HG02852 (cell line): ENCODE measurements around the gene TUBB8.
"Not testable (repeated sequence)": the region's sequence is repeated elsewhere in the genome, so short reads cannot be mapped to it uniquely, and the experiment has no call there.

ENCODE experiments used
- ATAC-seq: cut with Tn5 transposase; IDR thresholded peaks from one replicate; pipeline ENCODE4 v1.9.1; 2021; ENCODE audit warnings: mild to moderate bottlenecking, moderate library complexity; ENCODE audit not compliant: unreplicated experiment

Gene TUBB8

DNA sequence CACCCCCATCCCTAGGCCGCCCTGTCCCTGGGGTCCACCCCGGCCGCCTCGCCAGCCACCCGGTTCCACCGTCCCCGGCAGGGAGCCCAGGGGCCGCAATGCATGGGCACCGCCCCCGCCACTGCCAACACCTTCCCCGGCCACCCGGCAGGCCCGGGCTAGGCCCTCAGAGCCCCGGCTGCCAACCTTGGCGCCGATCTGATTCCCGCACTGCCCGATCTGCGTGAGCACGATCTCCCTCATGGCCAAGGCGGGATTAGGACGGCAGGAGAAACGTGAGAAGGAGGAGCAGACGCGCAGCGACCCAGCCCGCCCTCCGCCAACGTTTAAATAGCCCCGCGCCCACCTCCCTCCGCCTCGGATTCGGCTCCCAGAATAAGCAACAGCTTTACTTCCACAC is at the start of gene TUBB8:
TSS of gene TUBB8 (minus strand) at position 301 of the 400 bp plus-strand sequence. CDS start at position 243, 58 bp downstream.
- no peak for ATAC-seq

DNA sequence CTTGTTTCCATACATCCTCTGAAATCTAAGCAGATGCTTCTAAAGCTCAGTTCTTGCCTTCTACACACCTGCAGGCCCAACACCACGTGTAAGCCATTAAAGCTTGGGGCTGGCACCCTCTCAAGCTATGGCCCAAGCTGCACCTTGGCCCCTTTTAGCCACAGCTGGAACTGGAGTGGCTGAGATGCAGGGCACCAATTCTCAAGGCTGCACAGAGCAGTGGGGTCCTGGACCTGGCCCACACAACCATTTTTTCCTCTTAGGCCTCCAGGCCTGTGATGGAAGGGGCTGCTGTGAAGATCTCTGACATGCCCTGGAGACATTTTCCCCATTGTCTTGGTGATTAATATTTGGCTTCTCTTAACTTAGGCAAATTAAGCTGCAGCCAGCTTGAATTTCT is 47.4 kb upstream of the TUBB8 start:
- no peak for ATAC-seq

DNA sequence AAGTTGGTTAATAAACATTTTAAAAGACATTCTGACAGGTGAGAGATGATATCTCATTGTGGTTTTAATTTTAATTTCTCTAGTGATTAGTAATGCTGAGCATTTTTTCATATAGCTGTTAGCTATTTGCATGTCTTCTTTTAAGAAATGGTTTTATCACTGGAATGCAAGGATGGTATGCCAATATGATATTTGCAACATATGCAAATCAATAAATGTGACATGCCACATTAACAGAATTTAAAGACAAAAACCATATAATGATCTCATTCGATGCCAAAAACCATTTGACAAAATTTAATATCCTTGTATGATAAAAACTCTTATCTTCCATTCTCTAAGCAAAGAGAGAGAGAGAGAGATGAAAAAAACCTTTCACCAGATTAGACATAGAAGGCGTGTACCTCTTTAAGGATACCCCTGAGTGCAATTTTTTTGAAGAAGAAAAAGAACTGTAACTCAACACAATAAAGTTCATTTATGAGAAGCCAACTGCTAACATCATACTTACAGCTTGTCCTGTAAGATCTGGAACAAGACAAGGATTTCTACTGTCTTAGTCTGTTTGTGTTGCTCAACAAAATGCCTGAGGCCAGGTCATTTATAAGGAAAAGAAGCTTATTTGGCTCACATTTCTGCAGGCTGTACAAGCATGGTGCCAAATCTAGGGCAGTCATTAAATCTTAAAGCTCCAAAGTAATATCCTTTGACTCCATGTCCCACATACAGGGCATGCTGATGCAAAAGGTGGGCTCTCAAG is 46.4 kb upstream of the TUBB8 start:
- ATAC-seq: no peak

DNA sequence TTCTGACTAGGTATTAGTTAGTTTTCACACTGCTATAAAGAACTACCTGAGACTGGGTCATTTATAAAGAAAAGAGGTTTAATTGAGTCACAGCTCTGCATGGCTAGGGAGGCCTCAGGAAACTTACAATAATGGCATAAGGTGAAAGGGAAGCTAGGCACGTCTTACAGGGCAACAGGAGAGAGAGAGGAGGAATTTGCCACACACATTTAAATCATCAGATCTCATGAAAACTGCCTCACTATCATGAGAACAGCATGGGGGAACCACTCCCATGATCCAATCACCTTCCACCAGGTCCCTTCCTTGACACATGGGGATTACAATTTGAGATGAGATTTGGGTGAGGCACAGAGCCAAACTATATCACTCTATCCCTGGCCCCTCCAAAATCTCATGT is 45.5 kb upstream of the TUBB8 start:
- no peak for ATAC-seq

DNA sequence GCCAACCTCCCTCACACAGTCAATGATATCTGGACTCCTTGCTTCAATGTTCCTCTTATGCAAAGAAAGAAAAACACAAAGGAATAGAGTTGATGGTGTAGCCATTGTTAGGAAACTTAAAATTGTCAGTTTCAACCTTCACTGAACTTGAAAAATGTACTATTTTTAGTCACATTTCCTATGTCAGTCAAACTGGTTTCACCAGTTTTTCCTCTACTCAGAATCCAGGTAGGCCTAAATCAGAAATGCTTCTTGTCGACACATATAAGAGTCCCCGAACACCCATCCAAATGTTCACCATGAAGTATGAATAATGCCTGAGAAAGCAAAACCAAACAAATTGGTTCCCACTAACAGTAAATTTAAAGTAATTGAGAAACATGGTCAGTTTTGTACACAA is 43.8 kb upstream of the TUBB8 start:
- ATAC-seq: no peak

DNA sequence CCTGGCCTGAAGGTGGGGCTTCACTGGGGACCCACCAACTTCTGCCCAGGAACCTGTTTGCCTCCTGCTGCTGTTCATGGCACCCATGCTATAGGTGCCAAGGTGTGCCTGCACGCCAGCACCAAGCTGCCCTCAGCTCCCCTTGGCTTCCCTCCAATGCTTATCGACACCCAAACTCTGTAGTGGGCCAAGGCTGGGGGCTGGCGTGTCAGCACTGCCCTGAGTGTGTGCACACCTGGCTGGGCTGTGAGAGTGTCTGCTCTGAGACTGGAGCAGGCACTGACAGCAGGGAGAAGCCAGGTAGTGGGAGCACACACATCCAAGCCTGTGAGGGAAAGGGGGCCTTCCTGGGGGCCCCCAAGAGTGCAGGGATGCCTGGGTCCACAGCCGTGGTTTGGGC is 43.1 kb upstream of the TUBB8 start:
- ATAC-seq: no peak

DNA sequence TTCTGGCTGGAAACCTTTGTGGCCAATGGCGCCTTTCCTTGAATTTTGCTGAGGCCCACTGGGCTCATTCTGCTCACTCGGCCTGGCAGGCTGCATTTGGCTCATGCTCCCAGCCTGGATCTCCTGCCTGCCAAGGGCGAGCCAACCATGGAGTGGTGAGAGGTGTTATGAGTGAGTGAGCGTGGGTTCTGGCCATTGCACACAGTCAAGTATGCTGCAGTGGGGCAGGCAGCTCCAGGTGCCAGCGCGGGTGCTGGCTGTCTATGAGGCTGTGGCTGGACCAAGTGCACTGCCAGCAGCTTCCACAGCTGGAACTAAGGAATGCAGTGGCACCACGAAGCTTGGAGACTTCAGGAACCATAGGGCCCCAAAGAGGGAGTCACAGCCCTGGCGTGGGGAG is 42.2 kb upstream of the TUBB8 start:
- ATAC-seq: no peak

DNA sequence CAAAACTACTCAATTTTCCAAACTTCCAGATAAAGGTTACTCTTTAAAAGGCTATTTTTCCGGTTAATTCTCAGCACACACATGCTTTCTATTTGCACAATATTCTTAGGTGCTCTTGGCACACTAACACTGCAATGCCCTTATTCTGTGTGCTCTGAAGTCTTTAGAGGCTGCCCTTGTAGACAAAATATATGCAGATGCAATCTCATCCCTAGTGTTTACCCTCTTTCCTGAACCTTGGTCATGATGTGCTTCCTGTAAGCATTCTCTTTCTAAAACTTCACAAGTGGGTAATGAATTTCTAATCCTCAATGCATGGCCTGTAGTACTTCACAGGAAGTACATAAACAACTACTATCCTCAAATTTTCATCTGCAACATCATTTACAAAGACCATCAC is 41.1 kb upstream of the TUBB8 start:
- ATAC-seq: no peak

DNA sequence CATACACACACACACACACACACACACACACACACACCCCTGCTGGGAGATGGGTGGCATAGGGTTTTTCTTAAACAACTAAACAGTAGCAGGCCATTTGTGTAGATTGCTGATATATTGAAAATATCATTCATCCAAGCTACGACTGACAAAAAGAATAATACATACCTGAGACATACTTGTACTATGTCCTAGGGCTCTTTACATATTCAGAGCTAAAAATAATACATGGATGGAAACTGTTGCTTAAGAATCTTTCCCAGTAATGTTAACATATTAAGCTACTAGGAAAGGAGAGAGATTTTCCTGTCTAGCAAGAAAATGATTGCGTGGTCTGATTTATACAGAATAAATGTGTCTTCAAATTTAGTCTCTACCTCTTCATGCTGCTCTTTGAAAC is 40.2 kb upstream of the TUBB8 start:
- ATAC-seq: no peak

DNA sequence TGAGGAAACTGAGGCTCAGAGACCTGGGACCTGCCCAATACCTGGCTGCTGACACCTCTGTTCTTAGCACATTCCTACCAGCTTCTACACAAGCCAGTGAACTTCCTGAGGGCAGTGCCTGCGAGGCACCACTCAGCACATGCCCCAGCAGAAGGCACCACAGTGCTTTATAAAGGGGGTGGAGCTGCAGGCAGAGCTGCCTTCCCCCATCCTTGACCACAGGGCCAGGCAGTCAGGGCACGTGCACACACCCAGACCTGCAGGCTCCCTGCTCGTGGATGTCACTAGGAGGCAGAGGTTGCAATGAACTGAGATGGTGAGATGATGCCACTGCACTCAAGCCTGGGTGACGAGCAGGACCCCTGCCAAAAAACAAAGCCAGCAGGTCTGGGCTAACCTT is 39.2 kb upstream of the TUBB8 start:
- ATAC-seq: no peak

DNA sequence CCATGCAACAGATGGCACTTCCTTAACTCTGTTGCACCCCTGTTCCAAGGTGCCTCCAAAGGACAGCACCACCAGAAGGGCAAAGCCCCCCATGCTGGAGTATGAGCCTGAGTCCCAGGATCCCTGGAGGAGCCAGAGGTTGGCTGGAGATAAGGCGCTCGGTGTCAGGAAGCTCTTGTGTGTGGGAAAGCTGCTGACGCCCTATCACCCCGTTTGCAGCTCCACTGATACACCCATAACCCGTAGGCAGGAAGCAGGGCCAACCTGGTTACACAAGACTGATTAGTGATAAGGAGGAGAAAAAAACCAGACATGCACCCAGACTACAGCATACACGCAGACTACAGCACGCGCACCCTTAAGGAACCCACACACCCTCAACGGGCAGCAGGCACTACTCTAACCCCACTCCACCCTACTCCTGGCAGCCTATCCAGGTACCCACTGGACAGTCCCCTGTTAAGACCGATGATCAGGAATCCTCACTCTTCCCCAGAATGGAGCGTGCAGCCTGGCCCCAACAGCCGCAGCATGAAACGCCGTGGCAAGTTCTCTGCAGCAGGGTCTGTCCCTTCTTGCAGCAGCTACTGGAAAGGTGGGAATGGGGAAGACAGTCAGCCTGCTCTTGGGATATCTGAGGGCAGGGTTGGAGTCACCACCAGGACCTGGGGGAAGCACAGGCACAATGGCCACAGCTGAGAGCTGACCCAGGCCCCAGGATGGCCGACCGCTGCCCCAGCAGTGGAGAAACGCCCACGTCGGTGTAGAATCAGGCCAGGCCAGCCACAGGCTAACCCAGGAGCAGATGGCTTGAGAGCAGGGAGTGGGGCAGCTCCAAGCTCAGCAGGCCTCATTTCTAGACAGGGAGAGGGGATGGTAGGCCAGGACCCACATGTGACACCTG is 38.3 kb upstream of the TUBB8 start:
- no peak for ATAC-seq

DNA sequence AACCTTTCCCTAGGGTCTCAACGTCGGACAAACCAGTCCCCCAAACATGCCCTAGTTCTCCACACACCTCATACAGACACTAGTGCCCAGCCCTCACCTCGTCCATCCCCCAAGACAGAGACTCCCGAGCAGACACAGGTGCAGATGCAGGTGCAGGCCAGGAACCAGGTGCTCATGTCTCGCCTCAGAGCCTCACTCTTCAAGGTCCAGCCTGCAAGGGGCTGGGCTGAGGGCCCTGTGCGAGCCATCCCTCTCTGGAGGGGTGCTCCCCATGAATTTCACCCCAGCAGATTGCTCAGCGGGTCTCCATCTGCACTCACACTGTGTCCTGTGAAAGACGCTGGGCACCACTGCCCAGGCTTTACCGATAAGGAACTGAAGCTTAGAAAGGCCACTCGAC is 36.9 kb upstream of the TUBB8 start:
- no peak for ATAC-seq

DNA sequence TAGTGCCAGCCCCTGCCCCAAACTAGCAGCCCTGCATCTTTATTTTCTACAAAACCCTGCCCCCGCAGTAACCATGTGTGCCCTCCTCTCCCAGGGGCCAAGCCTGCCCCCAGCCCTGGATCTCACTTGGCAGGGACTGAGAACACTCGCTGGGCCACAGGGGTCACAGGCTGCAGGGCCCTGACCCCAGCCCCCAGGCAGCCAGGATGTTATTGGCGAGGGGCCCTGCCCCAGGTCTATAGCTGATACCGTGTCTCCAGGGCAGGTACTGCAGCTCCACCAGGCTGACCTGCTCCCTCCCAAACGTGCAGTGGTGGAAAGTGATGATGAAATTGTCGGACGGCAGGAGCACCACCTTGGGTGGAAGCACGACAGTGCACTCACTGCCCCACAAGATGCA is 35.9 kb upstream of the TUBB8 start:
- no peak for ATAC-seq

DNA sequence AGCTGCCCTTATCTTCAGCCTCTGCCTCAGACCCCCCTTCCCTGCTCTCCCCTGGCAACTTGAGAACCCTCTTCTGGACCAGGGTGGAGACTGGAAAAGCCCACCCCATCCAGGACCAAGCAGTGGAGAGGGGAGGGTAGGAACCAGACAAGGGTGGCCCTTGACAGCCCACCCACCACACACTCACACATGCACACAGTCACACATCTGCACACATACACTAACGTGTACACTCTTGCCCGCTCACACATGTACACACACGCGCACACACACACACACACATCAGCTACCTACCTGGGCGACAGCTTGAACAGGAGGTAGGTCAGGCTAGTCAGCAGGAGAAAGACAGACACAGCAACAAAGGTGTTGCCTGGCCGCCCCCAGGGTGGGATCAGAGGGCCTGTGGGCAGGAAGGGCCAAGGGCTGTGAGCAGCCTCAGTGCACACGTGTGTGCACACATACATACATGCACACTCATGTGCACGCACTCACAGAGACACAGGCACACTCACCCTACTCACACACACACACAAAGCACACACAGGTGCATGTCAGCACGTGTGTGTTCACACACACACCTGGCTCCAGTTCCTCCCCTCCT is 34.9 kb upstream of the TUBB8 start:
- no peak for ATAC-seq

DNA sequence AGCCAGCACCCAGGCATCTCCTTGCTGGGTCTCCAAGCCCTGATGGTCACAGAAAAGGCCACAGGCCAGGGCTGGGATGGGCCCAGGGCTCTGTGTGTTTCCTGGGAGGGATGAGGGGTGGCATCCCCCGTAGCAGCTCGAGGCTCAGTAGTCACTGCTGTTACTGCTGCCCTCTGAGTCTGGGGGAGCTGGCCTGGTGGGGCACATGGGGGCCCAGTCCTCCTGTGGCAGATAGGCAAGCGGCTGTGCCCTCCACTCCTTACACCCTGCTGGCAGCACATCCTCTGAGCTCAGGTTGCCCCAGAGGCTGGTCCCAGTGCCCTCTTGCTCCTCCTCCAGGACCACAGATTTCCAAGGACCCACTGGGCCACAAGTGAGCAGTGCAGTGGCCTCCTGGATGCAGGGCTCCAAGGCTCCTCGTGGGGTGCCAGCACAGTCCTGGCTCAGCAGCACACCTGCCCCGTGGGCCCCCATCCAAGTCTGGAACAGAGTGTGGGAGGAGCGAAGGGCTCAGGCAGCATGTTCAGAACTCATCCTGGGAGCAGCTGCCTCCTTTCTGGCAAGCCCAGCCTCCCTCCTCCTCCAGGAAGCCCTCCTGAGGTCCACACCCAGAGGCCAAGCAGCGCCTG is 31.5 kb upstream of the TUBB8 start:
- ATAC-seq: no peak

DNA sequence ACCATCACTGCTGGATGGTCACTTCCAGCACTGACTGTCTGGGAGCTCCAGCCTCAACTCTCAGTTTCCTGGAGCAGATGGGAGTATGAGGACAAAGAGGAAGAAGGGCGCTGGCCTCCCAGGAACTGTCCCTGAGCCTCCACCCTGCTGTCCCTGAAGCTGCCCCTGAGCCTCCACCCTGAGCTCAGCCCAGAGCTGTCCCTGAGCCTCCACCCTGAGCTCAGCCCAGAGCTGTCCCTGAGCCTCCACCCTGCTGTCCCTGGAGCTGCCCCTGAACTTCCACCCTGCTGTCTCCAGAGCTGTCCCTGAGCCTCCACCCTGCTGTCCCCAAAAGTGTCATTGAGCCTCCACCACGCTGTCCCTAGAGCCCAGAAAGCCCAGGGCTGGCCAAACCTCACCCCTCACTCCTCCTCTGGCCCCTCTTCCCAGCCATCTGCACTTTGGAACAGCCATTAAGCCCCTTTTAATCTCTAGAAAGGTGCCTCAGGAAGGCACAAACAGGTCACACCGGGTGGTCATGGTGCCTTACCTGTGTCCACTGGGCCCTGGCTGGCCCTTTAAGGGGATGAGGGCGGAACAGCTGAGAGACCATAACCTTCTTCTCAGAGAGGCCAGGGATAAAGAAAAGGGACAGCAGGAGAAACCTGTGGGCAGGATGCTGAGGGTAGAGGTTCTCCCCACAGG is 30.6 kb upstream of the TUBB8 start:
- ATAC-seq: no peak

DNA sequence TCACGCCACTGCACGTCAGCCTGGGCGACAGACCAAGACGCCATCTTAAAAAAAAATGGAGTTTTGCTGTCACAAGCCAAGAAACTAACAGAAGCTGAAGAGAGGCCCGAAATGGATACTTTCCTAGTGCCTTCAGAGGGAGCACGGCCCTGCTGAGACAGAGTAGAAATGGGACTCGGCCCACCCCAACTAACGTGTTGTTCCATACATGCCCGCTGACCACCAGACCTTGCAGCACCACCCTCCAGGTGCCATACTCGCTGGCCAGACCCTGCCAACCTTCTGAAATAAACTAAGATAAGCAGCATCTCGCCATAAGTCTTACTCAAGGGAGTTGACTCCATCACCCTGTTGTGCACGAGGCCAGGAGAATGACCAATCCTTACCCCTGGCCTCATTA is 29.5 kb upstream of the TUBB8 start:
- no peak for ATAC-seq

DNA sequence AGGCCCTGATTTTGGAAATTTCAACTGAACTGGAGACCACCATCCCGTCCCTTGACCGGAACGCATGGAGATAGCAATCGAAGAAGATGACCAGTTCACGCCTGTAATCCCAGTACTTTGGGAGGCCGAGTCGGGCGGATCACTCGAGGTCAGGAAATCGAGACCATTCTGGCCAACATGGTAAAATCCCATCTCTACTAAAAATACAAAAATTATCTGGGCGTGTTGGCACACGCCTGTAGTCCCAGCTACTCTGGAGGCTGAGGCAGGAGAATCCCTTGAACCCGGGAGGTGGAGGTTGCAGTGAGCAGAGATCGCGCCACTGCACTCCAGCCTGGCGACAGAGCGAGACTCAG is 25.1 kb upstream of the TUBB8 start:
- ATAC-seq: not testable (repeated sequence)

DNA sequence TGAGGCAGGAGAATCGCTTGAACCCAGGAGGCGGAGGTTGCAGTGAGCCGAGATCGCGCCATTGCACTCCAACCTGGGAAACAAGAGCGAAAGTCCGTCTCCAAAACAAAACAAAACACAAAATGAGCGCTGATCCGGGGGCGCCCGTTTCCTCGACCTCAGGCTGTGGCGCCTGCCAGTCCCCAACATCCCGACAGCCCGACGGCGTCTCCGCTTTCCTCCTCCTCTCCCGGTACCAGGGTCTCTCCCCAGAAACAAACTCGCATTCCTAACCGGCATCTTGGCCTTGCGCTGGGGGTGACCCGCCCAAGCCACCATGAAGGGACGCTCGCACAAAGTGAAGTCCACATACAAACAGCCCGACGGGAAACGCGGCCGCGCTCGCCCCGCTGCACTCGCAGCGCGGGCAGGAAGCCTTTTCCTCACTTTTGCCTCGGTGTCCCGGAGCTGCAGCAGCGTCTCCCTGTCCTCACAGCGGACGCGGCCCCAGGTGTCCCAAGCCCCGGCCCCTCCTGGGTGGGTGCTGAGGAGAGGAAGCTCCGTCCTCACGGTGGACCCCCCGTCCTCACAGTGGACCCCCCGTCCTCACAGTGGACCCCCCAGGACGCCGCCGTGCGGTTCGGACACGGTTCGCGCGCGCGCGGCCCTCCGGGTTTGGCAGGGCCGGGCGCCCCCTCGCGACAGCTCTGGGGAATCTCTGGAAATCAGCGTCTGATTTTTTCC is 24.6 kb upstream of the TUBB8 start:
- not testable (repeated sequence) for ATAC-seq

DNA sequence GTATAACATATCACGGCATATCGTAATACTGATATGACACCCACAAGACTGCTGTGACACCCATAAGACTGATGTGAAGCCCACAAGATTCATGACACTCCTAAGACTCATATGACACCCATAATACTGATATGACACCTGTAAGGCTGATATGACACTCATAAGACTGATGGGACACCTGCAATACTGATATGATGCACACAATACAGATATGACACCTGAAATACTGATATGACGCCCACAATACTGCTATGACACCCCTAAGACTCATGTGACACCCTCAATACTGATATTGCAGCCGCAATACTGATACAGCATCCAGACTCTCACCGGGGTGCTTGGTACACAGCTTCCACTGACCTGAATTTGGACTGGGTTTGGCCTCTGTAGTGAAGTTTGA is 19.1 kb upstream of the TUBB8 start:
- not testable (repeated sequence) for ATAC-seq
